HCT116 (cell line): ENCODE data around the gene HBE1. TPM values are rescaled to one million over a fixed set of nuclear protein-coding genes. Genes with fewer than 3 reads are reported as not detected.

ENCODE experiments used
- ATAC-seq: fragments of 200-7000 bp; cut with Tn5 transposase; 2 replicates; pipeline ENCODE4 v1.9.1; 2020; ENCODE audit warnings: mild to moderate bottlenecking, moderate library complexity
- BruUV-seq: library from RNA; stranded (reverse); fragments of 400-500 nt; replicated peaks from 2 replicates; lab custom pipeline; 2021; lab: Mats Ljungman, UMichigan
- CTCF ChIA-PET: fragments of 300-600 bp; sonication (Branson Sonifier 250); formaldehyde crosslinking; loops from one replicate; lab custom pipeline; 2021; ENCODE audit warnings: antibody characterized with exemption; lab: Charles Lee
- POLR2A ChIA-PET: fragments of 300-600, 350-600 bp; sonication (Branson Sonifier 250); formaldehyde crosslinking; loops from one replicate; lab custom pipeline; 2021; ENCODE audit warnings: antibody characterized with exemption; lab: Charles Lee
- RAD21 ChIA-PET, 2 experiments: fragments of 300-600 bp; sonication (Branson Sonifier 250); formaldehyde crosslinking; loops; one replicate each; lab custom pipeline; 2023; ENCODE audit warnings: low total read pairs in 2 of 2; ENCODE audit not compliant: uncharacterized antibody in 2 of 2, unreplicated experiment in 2 of 2, low non-redundant PET in 1 of 2; lab: Charles Lee
- DNase-seq: peaks from one replicate; pipeline ENCODE4 v3.0.0-alpha.2; 2010; ENCODE audit warnings: low read depth, low spot score
- H2AFZ ChIP-seq: fragments of 200-600 bp; shearing (Covaris generic), sonication (generic); 2 replicates; pipeline ENCODE4 v1.6.1; 2017; ENCODE audit warnings: low read depth, mixed run types, mixed read lengths, antibody characterized with exemption, low read length; ENCODE audit not compliant: poor library complexity, severe bottlenecking
- H3K27ac ChIP-seq: 2 replicates; pipeline ENCODE4 v1.5.1; 2012; ENCODE audit warnings: low read depth, low read length
- H3K27me3 ChIP-seq: fragments of 200-600 bp; sonication (generic); 2 replicates; pipeline ENCODE4 v1.6.1; 2016; ENCODE audit warnings: mixed run types, low read length, mixed read lengths; ENCODE audit not compliant: insufficient read depth
- H3K36me3 ChIP-seq, 2 experiments: fragments of 200-500 bp in 1 of 2; fragments of 200-600 bp in 1 of 2; sonication (Bioruptor generic) in 1 of 2; sonication (generic) in 1 of 2; 2 replicates each; pipeline versions ENCODE4 v1.5.1 to v1.6.1; 2014 to 2016; ENCODE audit warnings: low read length in 2 of 2, inconsistent platforms in 1 of 2, mixed read lengths in 1 of 2, mixed run types in 1 of 2; ENCODE audit not compliant: insufficient read depth in 2 of 2, control insufficient read depth in 1 of 2
- H3K4me1 ChIP-seq, 2 experiments: fragments of 200-600 bp in 1 of 2; sonication (generic) in 1 of 2; 2 replicates each; pipeline versions ENCODE4 v1.5.1 to v1.6.1; 2012 to 2017; ENCODE audit warnings: low read length in 2 of 2, inconsistent platforms in 1 of 2, mild to moderate bottlenecking in 1 of 2, mixed read lengths in 1 of 2, mixed run types in 1 of 2, moderate library complexity in 1 of 2; ENCODE audit not compliant: insufficient read depth in 2 of 2, control insufficient read depth in 1 of 2
- H3K4me2 ChIP-seq: fragments of 200-600 bp; sonication (generic); 2 replicates; pipeline ENCODE4 v1.6.1; 2017; ENCODE audit warnings: mixed run types, low read length, mixed read lengths
- H3K4me3 ChIP-seq, 2 experiments: fragments of 200-600 bp in 1 of 2; sonication (generic) in 1 of 2; replicated peaks in 1 of 2; 2 replicates each; pipeline ENCODE4 v1.5.1; 2011 to 2016; ENCODE audit warnings: low read length in 2 of 2, control low read depth in 1 of 2, low read depth in 1 of 2, mild to moderate bottlenecking in 1 of 2, mixed read lengths in 1 of 2, mixed run types in 1 of 2
- H3K79me2 ChIP-seq: fragments of 200-600 bp; sonication (generic); 2 replicates; pipeline ENCODE4 v1.6.1; 2017; ENCODE audit warnings: mild to moderate bottlenecking, mixed run types, low read length, moderate library complexity, mixed read lengths; ENCODE audit not compliant: insufficient read depth
- H3K9ac ChIP-seq: fragments of 200-600 bp; sonication (generic); 2 replicates; pipeline ENCODE4 v1.6.1; 2016; ENCODE audit warnings: low read length, mixed read lengths
- H3K9me2 ChIP-seq: fragments of 200-600 bp; sonication (generic), shearing (Covaris generic); 2 replicates; pipeline ENCODE4 v1.6.1; 2017; ENCODE audit warnings: mixed run types, mild to moderate bottlenecking, moderate library complexity; ENCODE audit not compliant: insufficient read depth
- H3K9me3 ChIP-seq, 2 experiments: fragments of 200-500 bp in 1 of 2; fragments of 200-600 bp in 1 of 2; sonication (Bioruptor generic) in 1 of 2; sonication (generic) in 1 of 2; 2 replicates each; pipeline ENCODE4 v1.6.1; 2014 to 2017; ENCODE audit warnings: low read length in 2 of 2, mixed read lengths in 2 of 2, inconsistent platforms in 1 of 2, low read depth in 1 of 2, mild to moderate bottlenecking in 1 of 2, mixed run types in 1 of 2, moderate library complexity in 1 of 2; ENCODE audit not compliant: control insufficient read depth in 1 of 2, insufficient read depth in 1 of 2
- H4K20me1 ChIP-seq: fragments of 200-600 bp; sonication (generic), shearing (Covaris generic); 2 replicates; pipeline ENCODE4 v1.6.1; 2017; ENCODE audit warnings: mixed run types, mild to moderate bottlenecking, moderate library complexity; ENCODE audit not compliant: insufficient read depth
- POLR2AphosphoS5 ChIP-seq: IDR thresholded peaks from 2 replicates; pipeline ENCODE4 v1.6.1; 2011; ENCODE audit warnings: mild to moderate bottlenecking, low read depth, low read length, moderate library complexity
- RAD21 ChIP-seq: IDR thresholded peaks from 2 replicates; pipeline ENCODE4 v1.6.1; 2012; ENCODE audit warnings: low read depth, mild to moderate bottlenecking
- YY1 ChIP-seq: IDR thresholded peaks from 2 replicates; pipeline ENCODE4 v1.6.1; 2011; ENCODE audit warnings: low read length, low read depth, moderate library complexity, mild to moderate bottlenecking; ENCODE audit not compliant: insufficient replicate concordance; ENCODE audit errors: extremely low read depth
- intact Hi-C: fragments of 100-400 bp; cut with micrococcal nuclease; formaldehyde crosslinking; loops from 2 replicates; pipeline ENCODE4 v1.10.0; 2022
- total RNA-seq: library from RNA; stranded (reverse); gene quantifications from one replicate; pipeline ENCODE4 v1.2.1, GENCODE V29; 2021; ENCODE audit not compliant: unreplicated experiment
- TF ChIP-seq, protein P1 (sequence below), 3 experiments: fragments of 200-600 bp in 1 of 3; sonication (generic) in 1 of 3; IDR thresholded peaks in 2 of 3; conservative IDR thresholded peaks in 1 of 3; 2 replicates each; pipeline ENCODE4 v1.5.1; 2012 to 2017; ENCODE audit warnings: low read depth in 2 of 3, low read length in 2 of 3, antibody characterized with exemption in 1 of 3, borderline replicate concordance in 1 of 3, control low read depth in 1 of 3, mild to moderate bottlenecking in 1 of 3, mixed read lengths in 1 of 3, mixed run types in 1 of 3, moderate library complexity in 1 of 3; ENCODE audit not compliant: insufficient read depth in 1 of 3
- TF ChIP-seq, protein P2 (sequence below): IDR thresholded peaks from 2 replicates; pipeline ENCODE4 v1.6.1; 2012

Gene HBE1
- total RNA-seq, 1 experiment from 2014 or later, result 212 TPM

DNA sequence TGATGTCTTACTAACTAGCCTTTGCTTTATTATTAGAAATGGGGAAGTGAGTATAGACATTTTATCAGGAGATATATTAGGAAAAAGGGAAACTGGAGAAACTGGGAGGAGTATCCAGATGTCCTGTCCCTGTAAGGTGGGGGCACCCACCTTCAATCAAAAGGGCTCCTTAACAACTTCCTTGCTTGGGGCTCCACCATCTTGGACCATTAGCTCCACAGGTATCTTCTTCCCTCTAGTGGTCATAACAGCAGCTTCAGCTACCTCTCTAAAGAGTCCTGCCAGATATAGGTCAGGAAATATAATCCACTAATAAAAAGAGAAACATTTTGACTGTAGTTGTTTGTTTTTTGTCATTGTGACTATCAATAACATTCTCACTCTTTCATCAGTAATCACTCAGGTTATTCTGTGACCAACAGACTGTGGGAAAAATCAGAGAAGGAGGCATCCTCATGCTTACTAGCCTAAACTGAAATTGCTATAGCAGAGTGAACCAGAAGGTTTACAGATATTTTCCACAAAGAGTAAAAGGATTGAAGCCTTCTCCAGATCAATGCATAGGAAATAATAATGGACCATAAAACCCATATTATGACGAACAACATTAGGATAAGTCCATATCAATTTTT, 21.6 kb upstream of the HBE1 start:
- peak; percentile 35 for DNase-seq
- CTCF ChIA-PET, result interaction anchor here (0.9 to 1.6 kb wide), 6 partner anchors 8 to 168 kb away, joined by 3 to 7 read pairs (median 4); no protein-coding TSS in a partner anchor
- H3K4me3 ChIP-seq, result no peak overlapping the region

More for the DNA sequence above, 21.6 kb upstream of the HBE1 start:
- H3K9me2 ChIP-seq, result no peaks in the 10 kb centered on the region
- H3K27me3 ChIP-seq, result no peaks in the 10 kb centered on the region
- H2AFZ ChIP-seq, result no peak overlapping the region
- intact Hi-C loops, result loop anchor here (1.0 to 5.0 kb wide), 4 partner anchors 86 to 664 kb away; partner anchors contain the start of gene OR52N2
- RAD21 ChIA-PET, result no interaction called here
- peaks cover 0 to 5% of the 10 kb centered on the region in 2 experiments; a peak in 1 of 4 replicates for H3K4me1 ChIP-seq
- H3K36me3 ChIP-seq, result peaks cover 0 to 3% of the 10 kb centered on the region in 2 experiments; a peak in 1 of 4 replicates
- peak; percentile 91 for ATAC-seq
- H4K20me1 ChIP-seq, result no peaks in the 10 kb centered on the region; the same call in 1 of the 2 replicates
- no peak overlapping the region for H3K9ac ChIP-seq
- TF ChIP-seq, protein P1, sequence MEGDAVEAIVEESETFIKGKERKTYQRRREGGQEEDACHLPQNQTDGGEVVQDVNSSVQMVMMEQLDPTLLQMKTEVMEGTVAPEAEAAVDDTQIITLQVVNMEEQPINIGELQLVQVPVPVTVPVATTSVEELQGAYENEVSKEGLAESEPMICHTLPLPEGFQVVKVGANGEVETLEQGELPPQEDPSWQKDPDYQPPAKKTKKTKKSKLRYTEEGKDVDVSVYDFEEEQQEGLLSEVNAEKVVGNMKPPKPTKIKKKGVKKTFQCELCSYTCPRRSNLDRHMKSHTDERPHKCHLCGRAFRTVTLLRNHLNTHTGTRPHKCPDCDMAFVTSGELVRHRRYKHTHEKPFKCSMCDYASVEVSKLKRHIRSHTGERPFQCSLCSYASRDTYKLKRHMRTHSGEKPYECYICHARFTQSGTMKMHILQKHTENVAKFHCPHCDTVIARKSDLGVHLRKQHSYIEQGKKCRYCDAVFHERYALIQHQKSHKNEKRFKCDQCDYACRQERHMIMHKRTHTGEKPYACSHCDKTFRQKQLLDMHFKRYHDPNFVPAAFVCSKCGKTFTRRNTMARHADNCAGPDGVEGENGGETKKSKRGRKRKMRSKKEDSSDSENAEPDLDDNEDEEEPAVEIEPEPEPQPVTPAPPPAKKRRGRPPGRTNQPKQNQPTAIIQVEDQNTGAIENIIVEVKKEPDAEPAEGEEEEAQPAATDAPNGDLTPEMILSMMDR (IDR thresholded peaks at IDR 0.05 in 2 of 3, conservative IDR thresholded peaks at IDR 0.05 in 1 of 3; ENCODE audit: borderline replicate concordance in 1 of 3, insufficient read depth in 1 of 3, low read depth in 2 of 3, low read length in 2 of 3), result peak; percentile 71 to 87 (median 79)
- TF ChIP-seq YY1, result peak; percentile 75
- TF ChIP-seq, protein P2, sequence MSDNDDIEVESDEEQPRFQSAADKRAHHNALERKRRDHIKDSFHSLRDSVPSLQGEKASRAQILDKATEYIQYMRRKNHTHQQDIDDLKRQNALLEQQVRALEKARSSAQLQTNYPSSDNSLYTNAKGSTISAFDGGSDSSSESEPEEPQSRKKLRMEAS, result no peak
- TF ChIP-seq POLR2AphosphoS5, result no peak
- TF ChIP-seq RAD21, result peak; percentile 82
- TF ChIP-seq, all 23 proteins: peak for 3
- H3K27ac ChIP-seq, result no peak overlapping the region
- no peaks in the 10 kb centered on the region for H3K9me3 ChIP-seq
- H3K4me2 ChIP-seq, result no peak overlapping the region
- BruUV-seq, result no TSS peak
- POLR2A ChIA-PET, result no interaction called here
- no peaks in the 10 kb centered on the region for H3K79me2 ChIP-seq
